IPS-18a (cell line): ENCODE measurements around the gene TECPR2.

Experiments
- H3K27ac ChIP-seq: one replicate; pipeline ENCODE4 v1.5.1; 2013; ENCODE audit warnings: low read length
- H3K27me3 ChIP-seq: one replicate; pipeline ENCODE4 v1.6.1; 2013; ENCODE audit warnings: mild to moderate bottlenecking, low read length; ENCODE audit not compliant: control insufficient read depth, insufficient read depth
- H3K36me3 ChIP-seq: one replicate; pipeline ENCODE4 v1.6.1; 2013; ENCODE audit warnings: low read depth, low read length; ENCODE audit not compliant: control insufficient read depth
- H3K4me1 ChIP-seq: one replicate; pipeline ENCODE4 v1.6.1; 2013; ENCODE audit warnings: low read depth, low read length; ENCODE audit not compliant: control insufficient read depth
- H3K4me3 ChIP-seq: one replicate; pipeline ENCODE4 v1.5.1; 2013; ENCODE audit warnings: low read length
- H3K9ac ChIP-seq: one replicate; pipeline ENCODE4 v1.6.1; 2013; ENCODE audit warnings: mild to moderate bottlenecking, low read length, moderate library complexity
- H3K9me3 ChIP-seq: one replicate; pipeline ENCODE4 v1.6.1; 2013; ENCODE audit warnings: low read depth, low read length; ENCODE audit not compliant: control insufficient read depth

TECPR2 gene

DNA sequence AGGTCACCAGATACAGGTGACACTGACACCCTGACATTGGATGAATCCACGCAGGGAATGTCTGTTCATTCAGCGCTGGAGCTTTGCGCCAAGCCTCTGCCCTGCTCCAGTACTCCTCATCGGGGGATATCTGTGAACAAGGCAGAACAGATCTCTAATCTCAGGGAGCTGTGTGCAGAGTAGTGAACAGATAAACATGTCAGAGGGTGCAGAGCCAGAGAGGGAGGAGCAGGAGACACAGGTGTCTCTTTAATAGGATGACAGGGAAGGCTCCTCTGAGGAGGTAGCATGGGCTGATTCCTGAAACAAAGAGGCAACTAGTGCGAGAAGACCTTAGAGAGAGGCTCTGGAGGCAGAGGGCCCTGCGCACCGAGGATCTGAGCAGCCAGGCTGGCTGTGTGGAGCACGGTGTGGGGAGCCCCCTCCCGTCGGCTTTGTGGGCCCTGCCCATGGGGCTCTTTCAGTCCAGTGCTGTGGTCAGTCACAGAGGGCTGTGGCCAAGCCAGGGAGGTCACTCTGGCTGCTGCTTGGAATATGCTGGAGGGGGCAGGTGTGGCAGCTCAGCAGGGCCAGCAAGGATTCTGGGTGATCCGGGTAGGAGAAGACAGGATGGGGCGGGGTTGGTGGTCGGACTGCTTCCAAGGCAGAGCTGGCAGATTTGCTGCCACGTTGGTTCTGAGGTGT is 55.6 kb downstream of the TECPR2 start:
- no peak overlapping the region for H3K4me3 ChIP-seq
- no peaks in the 10 kb centered on the region for H3K9me3 ChIP-seq
- no peak overlapping the region for H3K27ac ChIP-seq
- H3K9ac ChIP-seq = no peak overlapping the region
- no peaks in the 10 kb centered on the region for H3K27me3 ChIP-seq
- peaks cover 3% of the 10 kb centered on the region for H3K36me3 ChIP-seq
- peaks cover 4% of the 10 kb centered on the region for H3K4me1 ChIP-seq

DNA sequence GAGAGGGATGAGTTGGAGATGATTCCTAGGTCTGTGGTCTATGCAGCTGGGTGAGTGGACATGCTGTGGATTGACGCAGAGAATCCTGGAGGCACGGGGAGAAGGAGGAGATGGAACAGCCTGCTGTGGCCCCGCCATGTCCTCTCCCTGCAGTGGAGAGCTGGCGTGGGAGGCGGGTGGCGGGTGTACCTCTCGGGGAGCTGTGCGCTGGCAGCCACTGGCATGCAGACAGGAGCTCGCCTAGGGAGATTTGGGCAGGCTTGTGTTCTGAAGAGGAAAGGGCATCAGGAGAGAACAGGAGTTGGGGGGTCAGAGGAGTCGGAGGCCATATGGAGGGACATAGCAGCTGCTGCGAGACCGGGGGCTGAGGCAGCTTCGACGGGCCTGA is 56.1 kb downstream of the TECPR2 start:
- Histone ChIP-seq H3K36me3 (peaks cover 3% of the 10 kb centered on the region), H3K9me3 (no peaks in the 10 kb centered on the region), H3K9ac (no peak overlapping the region), H3K4me3 (no peak overlapping the region), H3K27me3 (no peaks in the 10 kb centered on the region), H3K4me1 (peaks cover 4% of the 10 kb centered on the region), H3K27ac (no peak overlapping the region)

DNA sequence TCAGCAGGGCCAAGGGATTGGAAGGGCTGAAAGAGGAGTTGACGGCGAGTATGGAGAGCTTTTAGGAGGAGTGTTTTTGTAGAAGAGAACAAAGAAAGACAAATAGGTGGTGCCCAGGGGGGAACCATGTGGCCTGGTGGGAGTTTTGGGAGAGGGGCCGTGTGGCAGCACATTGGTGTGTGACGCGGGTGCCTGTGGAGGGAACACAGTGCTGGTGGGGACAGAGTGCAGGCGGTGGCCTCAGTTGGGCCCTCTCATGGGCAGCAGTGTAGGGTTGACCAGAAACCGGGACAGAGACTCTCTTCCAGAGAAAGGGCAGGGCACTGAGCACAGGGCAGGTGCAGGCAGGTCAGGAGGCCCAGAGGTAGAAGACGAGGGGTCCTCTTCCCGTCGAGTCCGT is 56.5 kb downstream of the TECPR2 start:
- Histone ChIP-seq H3K36me3 (peaks cover 3% of the 10 kb centered on the region), H3K27ac (no peak overlapping the region), H3K9me3 (no peaks in the 10 kb centered on the region), H3K27me3 (no peaks in the 10 kb centered on the region), H3K4me3 (no peak overlapping the region), H3K9ac (no peak overlapping the region), H3K4me1 (peaks cover 4% of the 10 kb centered on the region)

DNA sequence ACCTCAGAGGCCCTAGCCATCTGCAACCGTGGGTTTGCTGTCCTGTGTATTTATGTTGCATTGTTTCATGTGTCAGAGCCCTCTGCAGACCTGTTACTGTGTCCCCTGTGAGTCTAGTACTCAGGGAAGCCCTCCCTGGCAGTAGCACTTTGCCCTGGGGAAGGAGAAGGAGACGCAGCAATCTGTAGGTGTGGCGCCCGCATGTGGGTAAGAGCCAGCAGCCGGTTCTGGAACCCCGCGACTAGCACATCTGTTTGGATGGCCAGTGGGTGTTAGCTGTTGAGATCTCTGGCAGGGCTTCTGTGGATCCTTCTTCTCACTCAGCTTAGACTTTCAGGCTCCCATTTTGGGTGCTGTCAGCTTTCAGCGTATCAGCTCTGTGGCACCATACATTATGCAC is 57.0 kb downstream of the TECPR2 start:
- no peak overlapping the region for H3K9ac ChIP-seq

DNA sequence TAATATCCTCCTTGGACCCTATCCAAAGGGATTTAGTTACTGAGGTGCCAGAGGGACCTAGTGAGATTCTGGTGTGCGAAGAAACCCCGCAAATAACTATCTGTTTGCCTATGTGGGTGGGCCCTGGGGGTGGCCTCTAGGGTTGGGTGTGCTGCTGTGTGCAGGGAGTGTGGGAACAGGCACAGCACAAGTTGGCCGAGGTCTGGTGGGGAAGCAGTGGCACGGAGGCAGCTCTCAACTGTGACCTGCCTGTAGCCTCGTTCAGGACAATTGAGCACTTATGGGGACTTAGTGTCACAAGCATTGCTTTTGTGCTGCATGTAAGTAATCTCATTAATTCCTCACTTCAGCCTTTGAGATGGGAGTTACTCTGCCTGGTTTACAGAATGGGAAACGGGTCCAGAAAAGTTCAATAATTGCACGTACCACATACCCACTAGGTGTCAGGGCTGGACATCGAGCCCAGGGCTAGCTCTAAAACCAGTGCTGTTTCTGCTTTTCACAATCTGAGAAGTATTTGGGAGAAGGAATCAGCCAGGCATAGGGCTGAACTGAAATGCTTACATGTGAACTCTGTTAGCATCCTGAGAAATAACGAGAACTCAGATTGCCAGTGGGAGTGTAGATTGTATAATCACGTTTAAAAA is 58.8 kb downstream of the TECPR2 start:
- H3K4me1 ChIP-seq = no peaks in the 10 kb centered on the region
- no peak overlapping the region for H3K27ac ChIP-seq
- H3K9ac ChIP-seq = no peak overlapping the region
- H3K9me3 ChIP-seq = no peaks in the 10 kb centered on the region
- H3K36me3 ChIP-seq = no peaks in the 10 kb centered on the region
- H3K4me3 ChIP-seq = no peak overlapping the region
- no peaks in the 10 kb centered on the region for H3K27me3 ChIP-seq

More for the DNA sequence above, 57.0 kb downstream of the TECPR2 start:
- Histone ChIP-seq H3K4me3 (no peak overlapping the region), H3K4me1 (peaks cover 4% of the 10 kb centered on the region), H3K9me3 (no peaks in the 10 kb centered on the region), H3K27ac (no peak overlapping the region), H3K36me3 (no peaks in the 10 kb centered on the region), H3K27me3 (no peaks in the 10 kb centered on the region)

DNA sequence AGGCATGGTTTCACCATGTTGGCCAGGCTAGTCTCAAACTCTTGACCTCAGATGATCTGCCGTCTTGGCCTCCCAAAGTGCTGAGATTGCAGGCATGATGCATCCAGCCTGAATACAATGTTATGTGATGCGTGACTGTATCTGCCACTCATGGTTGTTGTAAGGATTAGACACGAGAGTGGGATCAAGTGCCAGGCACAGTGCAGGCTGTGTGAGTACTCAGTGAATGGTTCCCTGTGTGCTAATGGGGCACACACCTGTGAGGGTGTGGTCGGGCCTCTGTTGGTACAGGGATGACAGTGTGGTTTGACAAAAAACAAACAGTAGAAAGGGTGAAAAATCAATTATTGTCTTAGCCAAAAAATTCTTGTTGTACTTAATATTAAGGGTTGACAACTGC is 61.8 kb downstream of the TECPR2 start:
- Histone ChIP-seq H3K27me3 (no peaks in the 10 kb centered on the region), H3K27ac (no peak overlapping the region), H3K4me3 (no peak overlapping the region), H3K36me3 (no peaks in the 10 kb centered on the region), H3K4me1 (no peaks in the 10 kb centered on the region), H3K9ac (no peak overlapping the region), H3K9me3 (no peaks in the 10 kb centered on the region)

DNA sequence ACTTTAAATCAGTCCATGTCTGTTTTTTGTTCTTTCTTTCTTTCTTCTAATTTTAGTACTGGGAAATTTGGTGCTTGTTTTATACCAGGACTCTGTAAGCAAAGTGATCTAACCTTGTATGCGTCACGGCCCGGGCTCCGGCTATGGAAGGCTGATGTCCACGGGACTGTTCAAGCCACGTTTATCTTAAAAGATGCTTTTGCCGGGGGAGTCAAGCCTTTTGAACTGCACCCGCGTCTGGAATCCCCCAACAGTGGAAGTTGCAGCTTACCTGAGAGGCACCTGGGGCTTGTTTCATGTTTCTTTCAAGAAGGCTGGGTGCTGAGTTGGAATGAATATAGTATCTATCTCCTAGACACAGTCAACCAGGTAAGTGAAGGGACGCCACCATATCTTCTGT is 62.2 kb downstream of the TECPR2 start:
- no peaks in the 10 kb centered on the region for H3K4me1 ChIP-seq
- H3K27ac ChIP-seq = no peak overlapping the region
- no peak overlapping the region for H3K4me3 ChIP-seq
- no peaks in the 10 kb centered on the region for H3K36me3 ChIP-seq
- H3K9me3 ChIP-seq = no peaks in the 10 kb centered on the region
- no peak overlapping the region for H3K9ac ChIP-seq
- H3K27me3 ChIP-seq = no peaks in the 10 kb centered on the region

DNA sequence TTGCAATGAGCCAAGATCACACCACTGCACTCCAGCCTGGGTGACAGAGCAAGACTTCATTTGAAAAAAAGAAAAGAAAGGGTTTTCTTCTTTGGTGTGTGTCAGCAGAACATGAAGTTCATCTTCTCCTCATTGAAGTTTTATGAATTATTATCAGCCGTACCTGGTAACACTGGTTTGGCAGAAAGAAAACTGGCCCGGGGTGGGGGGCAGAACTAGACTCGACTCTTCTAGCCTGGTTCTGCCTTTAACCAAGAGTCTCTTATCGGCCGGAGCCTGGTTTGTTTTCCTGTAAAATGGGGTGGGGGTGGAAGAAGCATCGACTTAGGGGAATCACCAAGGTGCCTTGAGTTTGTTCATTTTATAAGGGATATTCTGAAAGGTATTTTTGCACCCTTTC is 64.1 kb downstream of the TECPR2 start:
- Histone ChIP-seq H3K27ac (no peak overlapping the region), H3K36me3 (no peaks in the 10 kb centered on the region), H3K9ac (no peak overlapping the region), H3K9me3 (no peaks in the 10 kb centered on the region), H3K27me3 (no peaks in the 10 kb centered on the region), H3K4me3 (no peak overlapping the region), H3K4me1 (no peaks in the 10 kb centered on the region)

DNA sequence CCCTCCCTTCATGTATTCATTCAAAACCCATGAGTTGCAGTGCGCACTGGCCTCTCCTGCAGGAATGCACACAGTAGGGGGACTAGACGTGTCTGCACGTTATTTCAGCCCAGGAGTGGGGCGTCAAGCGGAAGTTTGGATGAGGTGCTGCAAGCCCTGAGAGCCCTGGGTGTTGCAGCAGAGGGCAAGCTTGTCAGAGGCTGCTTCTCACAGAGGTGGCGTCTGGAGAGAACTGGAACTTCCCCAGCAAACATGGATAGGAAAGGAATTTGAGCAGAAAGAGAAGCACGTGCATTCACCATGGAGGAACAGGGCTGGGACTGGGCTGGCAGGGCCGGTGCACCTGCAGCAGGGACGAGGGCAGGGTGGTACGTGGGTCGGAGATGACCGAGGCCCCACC is 64.9 kb downstream of the TECPR2 start:
- Histone ChIP-seq H3K4me3 (no peak overlapping the region), H3K9ac (no peak overlapping the region), H3K4me1 (no peaks in the 10 kb centered on the region), H3K9me3 (no peaks in the 10 kb centered on the region), H3K27ac (no peak overlapping the region), H3K27me3 (no peaks in the 10 kb centered on the region), H3K36me3 (no peaks in the 10 kb centered on the region)

DNA sequence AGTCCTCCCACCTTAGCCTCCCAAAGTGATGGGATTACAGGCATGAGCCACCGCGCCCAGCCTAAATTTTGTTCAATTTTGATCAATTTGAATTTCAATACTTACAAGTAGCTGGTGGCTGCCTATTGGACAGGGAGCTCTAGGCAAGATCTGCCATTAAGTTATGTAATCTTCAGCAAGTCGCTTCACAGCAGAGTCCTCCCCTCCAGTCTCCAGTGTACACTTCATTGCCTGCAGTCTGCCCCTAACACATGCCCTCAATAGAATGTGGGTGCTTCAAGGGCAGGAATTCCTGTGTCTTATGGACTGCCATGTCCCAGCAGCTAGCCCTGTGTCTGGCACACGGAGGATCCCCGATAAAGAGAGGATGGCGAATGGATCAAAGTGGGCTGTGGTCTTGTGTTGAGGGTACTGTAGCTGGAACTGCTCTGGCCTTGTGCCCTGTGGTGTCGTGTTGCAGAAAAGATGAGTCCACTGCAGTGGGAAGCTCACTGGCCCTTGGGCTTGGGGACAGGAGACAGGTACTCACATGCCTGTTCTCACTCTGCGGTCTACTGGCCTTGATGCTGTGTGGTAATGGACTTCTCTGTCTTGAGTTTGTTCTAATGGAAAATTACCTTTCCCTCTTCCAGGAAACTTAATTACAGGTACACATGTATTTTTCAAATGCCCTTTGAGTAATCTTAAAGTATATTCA is 67.6 kb downstream of the TECPR2 start:
- no peaks in the 10 kb centered on the region for H3K4me1 ChIP-seq
- H3K9me3 ChIP-seq = no peaks in the 10 kb centered on the region
- no peaks in the 10 kb centered on the region for H3K36me3 ChIP-seq
- no peak overlapping the region for H3K9ac ChIP-seq
- H3K4me3 ChIP-seq = no peak overlapping the region
- no peak overlapping the region for H3K27ac ChIP-seq
- no peaks in the 10 kb centered on the region for H3K27me3 ChIP-seq

DNA sequence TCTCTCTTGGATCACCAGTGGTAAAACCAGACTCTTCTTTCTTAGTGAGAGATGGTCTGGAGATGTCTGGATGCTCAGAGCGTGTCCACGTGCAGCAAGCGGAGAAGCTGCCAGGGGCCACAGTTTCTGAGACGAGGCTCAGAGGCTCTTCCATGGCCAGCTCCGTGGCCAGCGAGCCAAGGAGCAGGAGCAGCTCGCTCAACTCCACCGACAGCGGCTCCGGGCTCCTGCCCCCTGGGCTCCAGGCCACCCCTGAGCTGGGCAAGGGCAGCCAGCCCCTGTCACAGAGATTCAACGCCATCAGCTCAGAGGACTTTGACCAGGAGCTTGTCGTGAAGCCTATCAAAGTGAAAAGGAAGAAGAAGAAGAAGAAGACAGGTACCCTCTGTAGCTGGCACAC is 69.0 kb downstream of the TECPR2 start:
- Histone ChIP-seq H3K9me3 (no peaks in the 10 kb centered on the region), H3K27ac (no peak overlapping the region), H3K27me3 (no peaks in the 10 kb centered on the region), H3K4me3 (no peak overlapping the region), H3K9ac (no peak overlapping the region), H3K36me3 (no peaks in the 10 kb centered on the region), H3K4me1 (no peaks in the 10 kb centered on the region)
